Osteoblast (primary cell): ENCODE measurements around the gene HSPA1A. TPM values are rescaled to one million over a fixed set of nuclear protein-coding genes. Genes with fewer than 3 reads are reported as not detected.
"Not testable (repeated sequence)": the region's sequence is repeated elsewhere in the genome, so short reads cannot be mapped to it uniquely, and the experiment has no call there.

Experiments used
- DNase-seq: peaks from one replicate; pipeline ENCODE4 v3.0.0; 2011; ENCODE audit warnings: low spot score, mixed read lengths; ENCODE audit not compliant: insufficient read length; ENCODE audit errors: missing footprints
- H2AFZ ChIP-seq: 2 replicates; pipeline ENCODE4 v1.6.0; 2011; ENCODE audit warnings: mild to moderate bottlenecking, low read length
- H3K27ac ChIP-seq: 2 replicates; pipeline ENCODE4 v1.5.1; 2011; ENCODE audit warnings: mild to moderate bottlenecking, low read depth, low read length, moderate library complexity
- H3K27me3 ChIP-seq: 2 replicates; pipeline ENCODE4 v1.6.0; 2012; ENCODE audit warnings: mild to moderate bottlenecking, control low read depth, inconsistent platforms, low read length, moderate library complexity; ENCODE audit not compliant: insufficient read depth
- H3K36me3 ChIP-seq: 2 replicates; pipeline ENCODE4 v1.5.1; 2011; ENCODE audit warnings: mild to moderate bottlenecking, low read length, control low read depth, moderate library complexity; ENCODE audit not compliant: insufficient read depth
- H3K4me1 ChIP-seq: 2 replicates; pipeline ENCODE4 v1.5.1; 2011; ENCODE audit warnings: mild to moderate bottlenecking, low read length, control low read depth, moderate library complexity; ENCODE audit not compliant: insufficient read depth
- H3K4me2 ChIP-seq: 2 replicates; pipeline ENCODE4 v1.6.0; 2011; ENCODE audit warnings: mild to moderate bottlenecking, low read length; ENCODE audit not compliant: insufficient read depth
- H3K4me3 ChIP-seq: fragments of 200-600 bp; sonication (generic); 3 replicates; pipeline ENCODE4 v1.5.1; 2012; ENCODE audit warnings: mild to moderate bottlenecking, low read length, inconsistent platforms; ENCODE audit not compliant: insufficient read depth
- H3K79me2 ChIP-seq: 2 replicates; pipeline ENCODE4 v1.6.0; 2012; ENCODE audit warnings: mild to moderate bottlenecking, low read length, control low read depth, inconsistent platforms; ENCODE audit not compliant: insufficient read depth
- H3K9me3 ChIP-seq: 2 replicates; pipeline ENCODE4 v1.5.1; 2011; ENCODE audit warnings: low read depth, low read length, control low read depth
- H4K20me1 ChIP-seq: 2 replicates; pipeline ENCODE4 v1.6.0; 2012; ENCODE audit warnings: mild to moderate bottlenecking, low read length, control low read depth; ENCODE audit not compliant: insufficient read depth
- total RNA-seq: library from RNA; depleted of rRNA; stranded (reverse); fragments of >200 nt; gene quantifications from 2 replicates; pipeline ENCODE4 v1.2.3, GENCODE V29; 2012
- TF ChIP-seq, protein P1 (sequence below): IDR thresholded peaks from 2 replicates; pipeline ENCODE4 v1.5.1; 2011; ENCODE audit warnings: mild to moderate bottlenecking, low read depth, low read length, moderate library complexity; ENCODE audit errors: extremely low read depth

HSPA1A gene
- total RNA-seq, 1 donor = 36.9 TPM

DNA sequence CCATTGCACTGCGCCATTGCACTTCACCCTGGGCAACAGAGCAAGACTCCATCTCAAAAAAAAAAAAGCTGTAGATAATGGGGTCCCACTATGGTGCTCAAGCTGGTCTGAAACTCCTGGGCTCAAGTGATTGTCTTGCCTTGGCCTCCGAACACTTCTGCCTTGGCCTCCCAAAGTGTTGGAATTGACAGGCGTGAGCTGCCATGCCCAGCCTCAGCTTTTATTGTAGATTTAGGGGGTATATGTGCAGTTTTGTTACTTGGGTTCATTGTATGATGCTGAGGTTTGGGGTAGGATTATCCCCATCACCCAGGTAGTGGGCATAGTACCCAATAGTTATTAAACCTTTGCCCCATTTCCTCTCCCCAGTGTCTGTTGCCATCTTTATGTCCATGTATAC lies 23.6 kb downstream of the HSPA1A start:
- Histone ChIP-seq H2AFZ (no peak overlapping the region), H3K27ac (no peak overlapping the region), H3K79me2 (peaks cover 40% of the 10 kb centered on the region), H4K20me1 (peaks cover 48% of the 10 kb centered on the region), H3K4me2 (peak overlapping the region; percentile 53), H3K9me3 (no peaks in the 10 kb centered on the region), H3K36me3 (peaks cover 50% of the 10 kb centered on the region), H3K27me3 (no peaks in the 10 kb centered on the region), H3K4me3 (peak overlapping the region; percentile 3), H3K4me1 (peaks cover 34% of the 10 kb centered on the region)
- TF ChIP-seq, protein P1, sequence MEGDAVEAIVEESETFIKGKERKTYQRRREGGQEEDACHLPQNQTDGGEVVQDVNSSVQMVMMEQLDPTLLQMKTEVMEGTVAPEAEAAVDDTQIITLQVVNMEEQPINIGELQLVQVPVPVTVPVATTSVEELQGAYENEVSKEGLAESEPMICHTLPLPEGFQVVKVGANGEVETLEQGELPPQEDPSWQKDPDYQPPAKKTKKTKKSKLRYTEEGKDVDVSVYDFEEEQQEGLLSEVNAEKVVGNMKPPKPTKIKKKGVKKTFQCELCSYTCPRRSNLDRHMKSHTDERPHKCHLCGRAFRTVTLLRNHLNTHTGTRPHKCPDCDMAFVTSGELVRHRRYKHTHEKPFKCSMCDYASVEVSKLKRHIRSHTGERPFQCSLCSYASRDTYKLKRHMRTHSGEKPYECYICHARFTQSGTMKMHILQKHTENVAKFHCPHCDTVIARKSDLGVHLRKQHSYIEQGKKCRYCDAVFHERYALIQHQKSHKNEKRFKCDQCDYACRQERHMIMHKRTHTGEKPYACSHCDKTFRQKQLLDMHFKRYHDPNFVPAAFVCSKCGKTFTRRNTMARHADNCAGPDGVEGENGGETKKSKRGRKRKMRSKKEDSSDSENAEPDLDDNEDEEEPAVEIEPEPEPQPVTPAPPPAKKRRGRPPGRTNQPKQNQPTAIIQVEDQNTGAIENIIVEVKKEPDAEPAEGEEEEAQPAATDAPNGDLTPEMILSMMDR = no peak
- DNase-seq = peak; percentile 37

DNA sequence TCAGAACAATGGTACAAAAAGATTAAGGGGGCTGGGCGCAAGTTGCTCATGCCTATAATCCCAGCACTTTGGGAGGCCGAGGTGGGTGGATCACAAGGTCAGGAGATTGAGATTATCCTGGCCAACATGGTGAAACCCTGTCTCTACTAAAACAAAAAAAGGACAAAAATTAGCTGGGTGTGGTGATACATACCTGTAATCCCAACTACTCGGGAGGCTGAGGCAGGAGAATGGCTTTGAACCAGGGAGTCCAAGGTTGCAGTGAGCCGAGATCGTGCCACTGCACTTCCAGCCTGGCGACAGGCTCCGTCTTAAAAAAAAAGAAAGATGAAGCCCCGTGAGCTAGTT lies 24.4 kb downstream of the HSPA1A start:
- H3K27ac ChIP-seq, H3K4me2 ChIP-seq, DNase-seq, H3K9me3 ChIP-seq, H3K27me3 ChIP-seq, H2AFZ ChIP-seq, H3K4me3 ChIP-seq: not testable (repeated sequence)
- H3K36me3 ChIP-seq = peaks cover 50% of the 10 kb centered on the region
- H4K20me1 ChIP-seq = peaks cover 48% of the 10 kb centered on the region
- peaks cover 32% of the 10 kb centered on the region for H3K4me1 ChIP-seq
- peaks cover 33% of the 10 kb centered on the region for H3K79me2 ChIP-seq

DNA sequence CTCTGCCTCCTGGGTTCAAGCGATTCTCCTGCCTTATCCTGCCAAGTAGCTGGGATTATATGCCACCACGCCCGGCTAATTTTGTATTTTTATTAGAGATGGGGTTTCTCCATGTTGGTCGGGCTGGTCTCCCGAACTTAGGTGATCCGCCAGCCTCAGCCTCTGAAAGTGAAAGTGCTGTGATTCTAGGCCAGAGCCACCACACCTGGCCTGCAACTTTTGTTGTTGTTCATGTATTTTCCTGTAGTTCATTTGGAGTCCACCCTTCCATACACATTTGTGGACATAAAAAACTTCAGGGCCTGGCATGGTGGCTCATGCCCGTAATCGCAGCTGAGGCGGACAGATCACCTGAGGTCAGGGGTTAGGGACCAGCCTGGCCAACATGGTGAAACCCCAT lies 26.7 kb downstream of the HSPA1A start:
- Histone ChIP-seq H4K20me1 (peaks cover 32% of the 10 kb centered on the region), H2AFZ (no peak overlapping the region), H3K79me2 (peaks cover 10% of the 10 kb centered on the region), H3K4me1 (peaks cover 18% of the 10 kb centered on the region), H3K27me3 (no peaks in the 10 kb centered on the region), H3K36me3 (peaks cover 39% of the 10 kb centered on the region), H3K27ac (no peak overlapping the region), H3K4me3 (no peak overlapping the region), H3K9me3 (no peaks in the 10 kb centered on the region), H3K4me2 (no peak overlapping the region)
- TF ChIP-seq, protein P1 = no peak
- peak; percentile 41 for DNase-seq

DNA sequence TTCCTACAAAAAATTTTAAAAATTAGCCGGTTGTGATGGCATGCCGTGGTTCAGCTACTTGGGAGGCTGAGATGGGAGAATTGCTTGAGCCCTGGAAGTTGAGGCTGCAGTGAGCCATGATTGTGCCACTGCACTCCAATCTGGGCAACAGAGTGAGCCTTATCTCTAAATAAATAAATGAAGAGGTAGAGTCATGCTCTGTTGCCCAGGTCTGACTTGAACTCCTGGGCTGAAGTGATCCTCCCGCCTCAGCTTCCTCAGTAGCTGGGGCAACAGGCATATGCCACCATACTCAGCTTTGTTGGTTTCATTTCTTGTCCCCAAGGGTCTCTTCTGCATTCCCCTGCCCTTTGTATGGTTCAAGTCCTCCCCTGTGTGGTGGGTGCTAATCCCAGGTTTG lies 29.2 kb downstream of the HSPA1A start:
- H3K36me3 ChIP-seq = peaks cover 15% of the 10 kb centered on the region
- H3K4me1 ChIP-seq = no peaks in the 10 kb centered on the region
- peak; percentile 60 for DNase-seq
- H3K4me3 ChIP-seq = no peak overlapping the region
- H3K79me2 ChIP-seq = no peaks in the 10 kb centered on the region
- no peaks in the 10 kb centered on the region for H3K9me3 ChIP-seq
- H4K20me1 ChIP-seq = peaks cover 10% of the 10 kb centered on the region
- TF ChIP-seq, protein P1 = no peak
- H3K27ac ChIP-seq = no peak overlapping the region
- no peak overlapping the region for H3K4me2 ChIP-seq
- H2AFZ ChIP-seq = no peak overlapping the region
- no peaks in the 10 kb centered on the region for H3K27me3 ChIP-seq
